Lower leg skin (tissue), 3 donors: ENCODE data around the gene CDC34.

Experiments used
- CTCF ChIP-seq, 3 donors: fragments of 450-650 bp; IDR thresholded peaks; one replicate each; pipeline ENCODE4 v1.5.1; 2016; ENCODE audit warnings: antibody characterized with exemption in 3 of 3, mild to moderate bottlenecking in 3 of 3, moderate library complexity in 2 of 3
- POLR2A ChIP-seq, 2 donors: fragments of 450-650 bp; IDR thresholded peaks; one replicate each; pipeline ENCODE4 v1.6.1; 2016 to 2017; ENCODE audit warnings: antibody characterized with exemption in 2 of 2, mild to moderate bottlenecking in 1 of 2, moderate library complexity in 1 of 2

- TF ChIP-seq POLR2A (IDR thresholded peaks at IDR 0.05) (no peak), CTCF (IDR thresholded peaks at IDR 0.05) (no peak)
Observed at GRCh38 chr19:494171-495080, 37.1 kb upstream of the CDC34 start.
